Measurements from ENCODE around the gene EPGN.

DNA sequence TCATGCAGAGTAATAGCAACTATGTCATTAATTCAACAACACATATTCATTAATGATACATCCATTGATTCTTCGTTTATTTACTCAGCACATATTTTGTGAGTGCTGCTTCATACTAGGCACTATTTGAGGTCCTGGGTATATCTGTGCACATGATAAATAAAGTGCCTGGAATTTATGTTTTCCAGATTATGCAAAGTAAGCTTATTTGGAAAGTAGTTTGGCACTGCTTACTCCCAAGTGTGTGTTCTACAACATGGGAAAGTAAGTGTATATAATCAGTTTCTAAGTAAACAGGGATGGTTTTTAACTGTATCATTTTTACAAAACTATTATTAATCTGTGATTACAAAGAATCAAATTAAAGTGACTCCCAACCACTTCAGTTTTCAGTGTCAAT is 16.8 kb upstream of the EPGN start:
- TF ChIP-seq ZNF658 (tag by site-specific recombination; IDR thresholded peaks at IDR 0.05) (no peak), ZNF48 (tag by site-specific recombination; IDR thresholded peaks at IDR 0.05) (no peak), ZNF626 (tag by site-specific recombination; IDR thresholded peaks at IDR 0.05) (no peak), SALL2 (tag by site-specific recombination; IDR thresholded peaks at IDR 0.05; ENCODE audit: borderline replicate concordance) (no peak), ZNF302 (tag by site-specific recombination; IDR thresholded peaks at IDR 0.05; ENCODE audit: low read depth) (no peak), ZNF701 (tag by site-specific recombination; IDR thresholded peaks at IDR 0.05) (no peak), YY1 (tag by site-specific recombination; IDR thresholded peaks at IDR 0.05) (no peak), ZNF146 (tag by site-specific recombination; IDR thresholded peaks at IDR 0.05) (no peak), ZBTB1 (tag by site-specific recombination; IDR thresholded peaks at IDR 0.05) (no peak), SP3 (tag by site-specific recombination; IDR thresholded peaks at IDR 0.05) (no peak)
- TF ChIP-seq, protein P1, sequence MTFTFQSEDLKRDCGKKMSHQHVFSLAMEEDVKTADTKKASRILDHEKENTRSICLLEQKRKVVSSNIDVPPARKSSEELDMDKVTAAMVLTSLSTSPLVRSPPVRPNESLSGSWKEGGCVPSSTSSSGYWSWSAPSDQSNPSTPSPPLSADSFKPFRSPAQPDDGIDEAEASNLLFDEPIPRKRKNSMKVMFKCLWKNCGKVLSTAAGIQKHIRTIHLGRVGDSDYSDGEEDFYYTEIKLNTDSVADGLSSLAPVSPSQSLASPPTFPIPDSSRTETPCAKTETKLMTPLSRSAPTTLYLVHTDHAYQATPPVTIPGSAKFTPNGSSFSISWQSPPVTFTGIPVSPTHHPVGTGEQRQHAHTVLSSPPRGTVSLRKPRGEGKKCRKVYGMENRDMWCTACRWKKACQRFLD (tag by site-specific recombination; IDR thresholded peaks at IDR 0.05): no peak
- TF ChIP-seq, protein P2, sequence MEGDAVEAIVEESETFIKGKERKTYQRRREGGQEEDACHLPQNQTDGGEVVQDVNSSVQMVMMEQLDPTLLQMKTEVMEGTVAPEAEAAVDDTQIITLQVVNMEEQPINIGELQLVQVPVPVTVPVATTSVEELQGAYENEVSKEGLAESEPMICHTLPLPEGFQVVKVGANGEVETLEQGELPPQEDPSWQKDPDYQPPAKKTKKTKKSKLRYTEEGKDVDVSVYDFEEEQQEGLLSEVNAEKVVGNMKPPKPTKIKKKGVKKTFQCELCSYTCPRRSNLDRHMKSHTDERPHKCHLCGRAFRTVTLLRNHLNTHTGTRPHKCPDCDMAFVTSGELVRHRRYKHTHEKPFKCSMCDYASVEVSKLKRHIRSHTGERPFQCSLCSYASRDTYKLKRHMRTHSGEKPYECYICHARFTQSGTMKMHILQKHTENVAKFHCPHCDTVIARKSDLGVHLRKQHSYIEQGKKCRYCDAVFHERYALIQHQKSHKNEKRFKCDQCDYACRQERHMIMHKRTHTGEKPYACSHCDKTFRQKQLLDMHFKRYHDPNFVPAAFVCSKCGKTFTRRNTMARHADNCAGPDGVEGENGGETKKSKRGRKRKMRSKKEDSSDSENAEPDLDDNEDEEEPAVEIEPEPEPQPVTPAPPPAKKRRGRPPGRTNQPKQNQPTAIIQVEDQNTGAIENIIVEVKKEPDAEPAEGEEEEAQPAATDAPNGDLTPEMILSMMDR (tag by site-specific recombination; IDR thresholded peaks at IDR 0.05): no peak

Data from HEK293 (cell line).